Endothelial cell of umbilical vein (primary cell): Measurements from ENCODE around the gene TEX36.

ENCODE experiments used
- EZH2 ChIP-seq: IDR thresholded peaks from 2 replicates; pipeline ENCODE4 v1.6.1; 2012; ENCODE audit warnings: borderline replicate concordance, low read depth, mild to moderate bottlenecking, moderate library complexity, low read length, inconsistent platforms; ENCODE audit not compliant: severe bottlenecking
- FOS ChIP-seq: IDR thresholded peaks from 2 replicates; pipeline ENCODE4 v1.6.1; 2011; ENCODE audit warnings: mild to moderate bottlenecking, low read length, moderate library complexity, borderline replicate concordance; ENCODE audit not compliant: insufficient read depth
- JUN ChIP-seq: IDR thresholded peaks from 2 replicates; pipeline ENCODE4 v1.6.1; 2011; ENCODE audit warnings: borderline replicate concordance, low read depth; ENCODE audit not compliant: insufficient read length, insufficient read depth
- POLR2A ChIP-seq: IDR thresholded peaks from 2 replicates; pipeline ENCODE4 v1.6.1; 2012; ENCODE audit warnings: low read depth, mild to moderate bottlenecking, control low read depth, low read length
- TF ChIP-seq, protein P1 (sequence below), 2 donors: IDR thresholded peaks; 1 replicate in 1 of 2; 2 replicates in 1 of 2; pipeline ENCODE4 v1.5.1; 2011; ENCODE audit warnings: low read length in 2 of 2, mild to moderate bottlenecking in 2 of 2, moderate library complexity in 2 of 2, control low read depth in 1 of 2, inconsistent platforms in 1 of 2, low read depth in 1 of 2; ENCODE audit not compliant: insufficient read depth in 1 of 2; ENCODE audit errors: extremely low read depth in 1 of 2

GRCh38 chr10:125693524-125693847 is 10.5 kb upstream of the TEX36 start:
- TF ChIP-seq EZH2 (no peak), FOS (no peak), JUN (no peak), POLR2A (no peak)
- TF ChIP-seq, protein P1, sequence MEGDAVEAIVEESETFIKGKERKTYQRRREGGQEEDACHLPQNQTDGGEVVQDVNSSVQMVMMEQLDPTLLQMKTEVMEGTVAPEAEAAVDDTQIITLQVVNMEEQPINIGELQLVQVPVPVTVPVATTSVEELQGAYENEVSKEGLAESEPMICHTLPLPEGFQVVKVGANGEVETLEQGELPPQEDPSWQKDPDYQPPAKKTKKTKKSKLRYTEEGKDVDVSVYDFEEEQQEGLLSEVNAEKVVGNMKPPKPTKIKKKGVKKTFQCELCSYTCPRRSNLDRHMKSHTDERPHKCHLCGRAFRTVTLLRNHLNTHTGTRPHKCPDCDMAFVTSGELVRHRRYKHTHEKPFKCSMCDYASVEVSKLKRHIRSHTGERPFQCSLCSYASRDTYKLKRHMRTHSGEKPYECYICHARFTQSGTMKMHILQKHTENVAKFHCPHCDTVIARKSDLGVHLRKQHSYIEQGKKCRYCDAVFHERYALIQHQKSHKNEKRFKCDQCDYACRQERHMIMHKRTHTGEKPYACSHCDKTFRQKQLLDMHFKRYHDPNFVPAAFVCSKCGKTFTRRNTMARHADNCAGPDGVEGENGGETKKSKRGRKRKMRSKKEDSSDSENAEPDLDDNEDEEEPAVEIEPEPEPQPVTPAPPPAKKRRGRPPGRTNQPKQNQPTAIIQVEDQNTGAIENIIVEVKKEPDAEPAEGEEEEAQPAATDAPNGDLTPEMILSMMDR (IDR thresholded peaks at IDR 0.05; ENCODE audit: extremely low read depth in 1 of 2, insufficient read depth in 1 of 2, low read depth in 1 of 2, low read length in 2 of 2), result no peak
